Cardiac fibroblast (primary cell): ENCODE measurements around the gene EPN2.

Source experiments
- DNase-seq, 2 donors: peaks; one replicate each; pipeline versions ENCODE4 v3.0.0 to v3.0.0-alpha.2; 2010; ENCODE audit warnings: low read depth in 2 of 2
- H3K4me3 ChIP-seq, 2 donors: replicated peaks in 1 of 2; 1 replicate in 1 of 2; 2 replicates in 1 of 2; pipeline ENCODE4 v1.5.1; 2011; ENCODE audit warnings: low read depth in 2 of 2, low read length in 2 of 2, mild to moderate bottlenecking in 2 of 2, moderate library complexity in 1 of 2
- TF ChIP-seq, protein P1 (sequence below): IDR thresholded peaks from one replicate; pipeline ENCODE4 v1.5.1; 2011; ENCODE audit warnings: low read depth, mild to moderate bottlenecking, low read length, inconsistent platforms

Gene EPN2

DNA sequence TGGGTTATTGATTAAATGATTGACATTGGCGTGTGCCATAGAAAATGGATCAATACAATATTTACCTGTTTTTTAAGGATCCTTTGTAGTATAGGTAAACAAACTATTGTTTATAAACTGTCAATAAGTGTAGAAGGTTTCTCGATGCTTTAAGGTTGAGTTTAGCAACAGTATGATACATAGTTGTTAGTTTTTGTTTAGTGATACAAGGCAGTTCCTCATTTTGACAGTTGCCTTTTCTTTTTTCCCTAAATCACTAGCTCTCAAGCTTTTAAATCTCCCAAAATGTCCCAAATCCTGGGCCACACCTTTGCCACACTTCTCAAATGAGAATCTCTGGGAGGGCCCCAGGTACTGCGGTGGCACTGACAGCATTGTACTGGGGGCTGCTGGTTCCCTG is 57.3 kb downstream of the EPN2 start:
- H3K4me3 ChIP-seq: no peak overlapping the region
- TF ChIP-seq, protein P1, sequence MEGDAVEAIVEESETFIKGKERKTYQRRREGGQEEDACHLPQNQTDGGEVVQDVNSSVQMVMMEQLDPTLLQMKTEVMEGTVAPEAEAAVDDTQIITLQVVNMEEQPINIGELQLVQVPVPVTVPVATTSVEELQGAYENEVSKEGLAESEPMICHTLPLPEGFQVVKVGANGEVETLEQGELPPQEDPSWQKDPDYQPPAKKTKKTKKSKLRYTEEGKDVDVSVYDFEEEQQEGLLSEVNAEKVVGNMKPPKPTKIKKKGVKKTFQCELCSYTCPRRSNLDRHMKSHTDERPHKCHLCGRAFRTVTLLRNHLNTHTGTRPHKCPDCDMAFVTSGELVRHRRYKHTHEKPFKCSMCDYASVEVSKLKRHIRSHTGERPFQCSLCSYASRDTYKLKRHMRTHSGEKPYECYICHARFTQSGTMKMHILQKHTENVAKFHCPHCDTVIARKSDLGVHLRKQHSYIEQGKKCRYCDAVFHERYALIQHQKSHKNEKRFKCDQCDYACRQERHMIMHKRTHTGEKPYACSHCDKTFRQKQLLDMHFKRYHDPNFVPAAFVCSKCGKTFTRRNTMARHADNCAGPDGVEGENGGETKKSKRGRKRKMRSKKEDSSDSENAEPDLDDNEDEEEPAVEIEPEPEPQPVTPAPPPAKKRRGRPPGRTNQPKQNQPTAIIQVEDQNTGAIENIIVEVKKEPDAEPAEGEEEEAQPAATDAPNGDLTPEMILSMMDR: no peak
- DNase-seq: no peak

DNA sequence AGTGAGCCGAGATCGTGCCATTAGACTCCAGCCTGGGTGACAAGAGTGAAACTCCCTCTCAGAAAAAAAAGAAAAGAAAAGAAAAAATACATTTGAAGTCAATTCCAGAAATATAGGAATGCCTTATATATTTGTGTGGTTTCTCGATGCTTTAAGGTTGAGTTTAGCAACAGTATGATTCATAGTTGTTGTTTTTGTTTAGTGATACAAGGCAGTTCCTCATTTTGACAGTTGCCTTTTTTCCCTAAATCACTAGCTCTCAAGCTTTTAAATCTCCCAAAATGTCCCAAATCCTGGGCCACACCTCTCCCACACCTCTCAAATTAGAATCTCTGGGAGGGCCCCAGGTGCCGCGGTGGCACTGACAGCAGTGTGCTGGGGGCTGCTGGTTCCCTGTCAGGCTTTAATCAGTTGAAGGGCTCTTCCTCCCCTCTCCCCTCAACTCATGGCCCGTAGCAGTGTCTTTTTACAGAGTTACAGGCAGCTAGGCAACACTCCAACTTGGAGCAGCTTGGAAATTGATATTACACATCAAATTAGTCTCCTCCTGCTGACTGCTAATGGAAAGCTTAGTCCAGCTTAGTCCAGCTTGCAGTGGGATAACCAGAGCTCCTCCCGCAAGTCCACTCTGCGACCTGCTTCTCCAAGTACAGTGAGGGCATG is 58.4 kb downstream of the EPN2 start:
- TF ChIP-seq, protein P1: no peak
- no peak overlapping the region for H3K4me3 ChIP-seq
- DNase-seq: peak in 1 of 2 donors; percentile 43

DNA sequence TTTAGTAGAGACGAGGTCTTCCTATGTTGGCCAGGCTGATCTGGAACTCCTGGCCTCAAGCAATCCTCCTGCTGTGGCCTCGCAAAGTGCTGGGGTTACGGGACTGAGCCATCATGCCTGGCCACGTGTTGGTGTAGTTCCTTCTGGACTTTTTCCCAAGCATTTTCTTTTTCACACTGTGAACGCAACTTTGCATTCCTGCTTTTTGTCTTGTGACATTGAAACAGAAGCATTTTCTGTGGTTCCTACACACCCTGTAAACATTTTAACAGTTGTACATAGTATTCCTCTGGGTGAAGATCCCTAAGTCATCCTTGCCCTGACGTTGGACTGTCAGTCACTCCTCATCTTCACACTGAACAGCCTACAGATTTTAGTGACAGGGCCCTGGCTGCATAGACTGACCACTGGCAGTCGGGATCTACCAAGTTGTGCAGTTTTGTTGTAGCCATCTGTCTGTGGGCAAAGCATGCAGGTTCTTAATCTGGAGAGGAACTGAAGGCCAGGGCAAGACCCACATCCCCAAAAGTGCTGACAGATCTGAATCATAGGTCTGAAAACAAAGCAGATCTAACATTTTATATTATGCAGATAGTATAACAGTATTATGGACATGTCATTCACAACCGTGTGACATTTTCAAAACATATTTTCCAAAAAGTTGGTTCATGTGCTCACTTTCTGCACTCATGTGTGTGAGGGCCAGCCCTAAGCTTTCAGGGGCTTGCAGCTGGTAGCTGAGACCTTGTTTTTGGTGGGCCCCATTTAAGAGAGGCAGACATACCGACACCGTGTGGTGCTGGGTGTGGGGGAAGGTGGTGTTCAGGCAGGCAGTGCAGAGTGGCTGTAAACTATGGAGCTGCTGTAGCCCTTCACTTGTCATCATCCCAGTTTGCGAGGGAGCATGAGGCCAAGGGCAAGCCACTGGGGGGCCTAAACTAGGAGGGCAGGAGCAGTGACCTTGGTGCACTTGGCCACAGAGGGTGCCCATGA is 59.9 kb downstream of the EPN2 start:
- H3K4me3 ChIP-seq: no peak overlapping the region
- DNase-seq: no peak
- TF ChIP-seq, protein P1: no peak

DNA sequence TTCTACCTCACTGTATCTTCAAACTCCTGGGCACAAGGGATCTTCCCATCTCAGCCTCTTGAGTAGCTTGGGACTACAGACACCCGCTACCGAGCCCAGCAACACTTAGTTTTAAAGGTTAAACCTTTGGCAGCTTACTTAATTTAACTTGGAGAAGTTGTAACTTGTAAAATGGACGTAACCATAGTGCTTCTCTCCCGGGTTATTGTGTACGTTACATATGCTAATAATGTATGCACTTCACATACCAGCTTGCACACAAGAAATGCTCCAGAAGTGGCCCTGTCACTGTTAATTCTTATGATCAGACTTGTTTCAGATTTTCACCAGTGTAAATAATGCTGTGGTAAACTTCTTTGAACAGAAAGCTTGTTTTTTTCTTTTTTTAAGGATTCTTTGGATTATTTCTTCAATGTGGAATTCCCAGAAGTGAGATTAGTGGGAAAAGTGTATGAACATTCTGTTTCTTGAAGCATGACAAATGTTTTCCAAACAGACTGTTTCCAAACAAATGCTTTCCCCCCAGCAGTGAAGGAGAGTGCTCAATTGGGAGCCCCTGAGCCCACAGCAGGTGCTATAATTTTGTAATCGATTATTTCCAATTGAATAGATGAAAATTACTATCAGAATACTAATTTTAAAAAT is 61.5 kb downstream of the EPN2 start:
- TF ChIP-seq, protein P1: no peak
- DNase-seq: no peak
- H3K4me3 ChIP-seq: no peak overlapping the region

DNA sequence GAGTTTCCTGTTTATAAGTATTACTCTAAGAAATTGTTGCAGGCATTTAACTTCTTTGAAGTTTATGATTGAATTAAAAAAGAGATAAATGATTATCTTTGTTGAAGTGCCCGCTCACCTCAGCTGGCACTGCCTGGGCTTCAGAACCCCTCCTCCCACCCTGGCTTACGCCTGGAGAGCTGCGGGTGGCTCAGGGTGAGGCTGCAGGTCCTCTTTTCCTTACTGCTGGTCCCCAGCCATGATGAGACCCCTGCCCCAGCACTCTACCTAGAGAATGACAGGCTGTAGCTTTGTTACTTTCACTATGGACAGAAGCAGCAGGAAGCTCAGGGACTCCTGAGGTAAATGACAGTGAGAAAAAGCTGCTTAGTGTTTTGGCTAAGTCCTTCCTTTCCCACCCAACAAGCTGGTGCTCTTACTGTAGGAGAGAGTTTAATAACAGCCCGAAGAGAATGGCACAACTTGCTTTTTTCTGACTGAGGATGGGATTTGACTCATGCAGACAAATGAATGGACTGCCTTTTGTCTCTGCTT is 62.1 kb downstream of the EPN2 start:
- TF ChIP-seq, protein P1: no peak
- no peak for DNase-seq
- H3K4me3 ChIP-seq: no peak overlapping the region

DNA sequence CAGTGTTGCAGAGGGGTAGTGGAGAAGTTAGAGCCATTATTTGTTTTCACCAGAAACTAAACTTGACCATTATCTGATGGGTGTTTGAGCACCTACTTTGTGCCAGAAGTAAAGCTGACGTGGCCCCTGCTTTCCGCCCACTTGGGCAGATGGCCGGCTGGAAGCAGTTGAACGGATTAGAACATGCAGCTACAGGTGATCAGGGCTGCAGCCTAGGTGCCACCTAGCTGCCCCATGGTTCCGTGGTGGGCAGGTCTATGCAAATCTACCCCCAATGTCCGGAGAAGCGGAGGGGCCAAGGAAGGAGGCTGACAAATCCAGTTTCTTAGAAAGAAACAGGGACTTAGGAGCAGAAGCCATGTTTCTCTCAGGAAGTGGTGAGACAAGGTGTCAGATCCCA is 62.7 kb downstream of the EPN2 start:
- no peak overlapping the region for H3K4me3 ChIP-seq
- no peak for DNase-seq
- TF ChIP-seq, protein P1: no peak
